AG04450 (cell line): ENCODE measurements around the gene SERPINA10. TPM values are rescaled to one million over a fixed set of nuclear protein-coding genes. Genes with fewer than 3 reads are reported as not detected.
"Not testable (repeated sequence)": the region's sequence is repeated elsewhere in the genome, so short reads cannot be mapped to it uniquely, and the experiment has no call there.

Experiments
- CTCF ChIA-PET: fragments of 300-600, 350-600 bp; formaldehyde crosslinking; extraction: SDS; loops from one replicate; lab custom pipeline; 2022; ENCODE audit warnings: antibody characterized with exemption, inconsistent platforms; lab: Charles Lee
- POLR2A ChIA-PET: fragments of 350-600 bp; formaldehyde crosslinking; extraction: SDS; loops from one replicate; lab custom pipeline; 2021; ENCODE audit warnings: antibody characterized with exemption, inconsistent platforms; lab: Yijun Ruan, JAX
- DNase-seq: peaks from one replicate; pipeline ENCODE4 v3.0.0-alpha.2; 2011; ENCODE audit warnings: low read depth, low spot score
- H3K27ac ChIP-seq: one replicate; pipeline ENCODE4 v1.5.1; 2012; ENCODE audit warnings: low read depth, low read length, control low read depth
- H3K27me3 ChIP-seq: one replicate; pipeline ENCODE4 v1.6.0; 2012; ENCODE audit warnings: low read length; ENCODE audit not compliant: control insufficient read depth, insufficient read depth
- H3K4me3 ChIP-seq: 2 replicates; pipeline ENCODE4 v1.5.1; 2011; ENCODE audit warnings: mild to moderate bottlenecking, low read depth, low read length, control low read depth
- H3K9me3 ChIP-seq: 2 replicates; pipeline ENCODE4 v1.5.1; 2012; ENCODE audit warnings: low read length; ENCODE audit not compliant: control insufficient read depth, insufficient read depth
- polyA plus RNA-seq: library from polyadenylated mRNA; depleted of rRNA; stranded (reverse); fragments of >200 nt; gene quantifications from 2 replicates; pipeline ENCODE4 v1.2.3, GENCODE V29; 2011
- TF ChIP-seq, protein P1 (sequence below): IDR thresholded peaks from 2 replicates; pipeline ENCODE4 v1.5.1; 2011; ENCODE audit warnings: low read depth, low read length, control low read depth, inconsistent platforms

Gene SERPINA10
- polyA plus RNA-seq, 1 experiment = not detected

DNA sequence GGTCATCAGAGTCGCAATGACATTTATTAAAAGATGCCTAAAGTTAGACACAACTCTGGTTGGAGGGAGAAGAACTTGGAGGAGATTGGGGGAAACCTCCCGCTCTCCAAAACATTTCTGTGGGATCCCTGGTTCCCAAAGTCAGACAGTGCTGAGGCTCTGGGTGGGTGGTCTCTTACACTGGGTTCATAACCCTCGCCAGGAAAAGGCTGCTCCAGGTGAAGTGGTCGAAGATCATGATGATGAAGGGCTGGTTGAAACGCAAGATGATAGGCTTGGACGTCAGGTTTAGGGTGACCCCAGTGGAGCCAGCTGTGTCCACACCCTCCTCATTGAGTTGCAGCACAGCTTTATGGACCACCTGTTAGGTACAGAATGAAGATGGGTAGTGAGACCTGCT, 11.2 kb upstream of the SERPINA10 start:
- ChIA-PET POLR2A (no interaction called here), CTCF (no interaction called here)
- Histone ChIP-seq H3K27me3 (peaks cover 2% of the 10 kb centered on the region), H3K4me3 (no peak overlapping the region), H3K27ac (no peak overlapping the region), H3K9me3 (no peaks in the 10 kb centered on the region)
- TF ChIP-seq, protein P1, sequence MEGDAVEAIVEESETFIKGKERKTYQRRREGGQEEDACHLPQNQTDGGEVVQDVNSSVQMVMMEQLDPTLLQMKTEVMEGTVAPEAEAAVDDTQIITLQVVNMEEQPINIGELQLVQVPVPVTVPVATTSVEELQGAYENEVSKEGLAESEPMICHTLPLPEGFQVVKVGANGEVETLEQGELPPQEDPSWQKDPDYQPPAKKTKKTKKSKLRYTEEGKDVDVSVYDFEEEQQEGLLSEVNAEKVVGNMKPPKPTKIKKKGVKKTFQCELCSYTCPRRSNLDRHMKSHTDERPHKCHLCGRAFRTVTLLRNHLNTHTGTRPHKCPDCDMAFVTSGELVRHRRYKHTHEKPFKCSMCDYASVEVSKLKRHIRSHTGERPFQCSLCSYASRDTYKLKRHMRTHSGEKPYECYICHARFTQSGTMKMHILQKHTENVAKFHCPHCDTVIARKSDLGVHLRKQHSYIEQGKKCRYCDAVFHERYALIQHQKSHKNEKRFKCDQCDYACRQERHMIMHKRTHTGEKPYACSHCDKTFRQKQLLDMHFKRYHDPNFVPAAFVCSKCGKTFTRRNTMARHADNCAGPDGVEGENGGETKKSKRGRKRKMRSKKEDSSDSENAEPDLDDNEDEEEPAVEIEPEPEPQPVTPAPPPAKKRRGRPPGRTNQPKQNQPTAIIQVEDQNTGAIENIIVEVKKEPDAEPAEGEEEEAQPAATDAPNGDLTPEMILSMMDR = no peak
- DNase-seq = no peak

DNA sequence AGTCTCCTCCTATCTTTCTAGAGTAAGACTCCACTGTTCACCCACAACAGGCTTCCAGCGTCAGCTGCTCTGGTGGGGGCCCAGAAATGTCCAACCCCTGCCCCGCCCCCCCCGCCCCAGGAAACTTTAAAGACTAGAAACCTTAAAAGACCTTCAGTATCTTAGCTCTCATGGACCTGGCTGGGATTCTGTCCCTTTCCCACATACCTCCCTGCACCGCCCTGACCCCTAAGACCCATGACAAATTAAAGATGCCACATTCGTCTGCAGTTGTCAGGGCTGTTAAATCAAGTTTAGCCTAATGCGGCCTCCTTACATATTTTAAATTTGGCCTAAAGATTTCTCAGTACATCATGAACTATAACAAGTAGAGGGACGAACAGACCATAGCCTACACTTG, 10.0 kb upstream of the SERPINA10 start:
- TF ChIP-seq, protein P1 = no peak
- CTCF ChIA-PET = no interaction called here
- no peak for DNase-seq

DNA sequence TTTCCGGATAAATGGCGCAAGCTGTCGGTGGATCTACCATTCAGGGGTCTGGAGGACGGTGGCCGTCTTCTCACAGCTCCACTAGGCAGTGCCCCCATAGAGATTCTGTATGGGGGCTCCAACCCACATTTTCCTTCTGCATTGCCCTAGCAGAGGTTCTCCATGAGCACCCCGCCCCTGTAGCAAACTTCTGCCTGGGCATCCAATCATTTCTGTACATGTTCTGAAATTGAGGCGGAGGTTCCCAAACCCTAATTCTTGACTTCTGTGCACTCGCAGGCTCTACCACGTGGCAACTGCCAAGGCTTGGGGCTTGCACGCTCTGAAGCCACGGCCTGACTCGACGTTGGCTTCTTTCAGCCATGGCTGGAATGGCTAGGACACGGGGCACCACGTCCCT, 5.1 kb upstream of the SERPINA10 start:
- Histone ChIP-seq H3K4me3 (no peak overlapping the region), H3K27me3 (peaks cover 2% of the 10 kb centered on the region), H3K27ac (no peak overlapping the region), H3K9me3 (no peaks in the 10 kb centered on the region)
- CTCF ChIA-PET = no interaction called here
- TF ChIP-seq, protein P1 = no peak
- POLR2A ChIA-PET = no interaction called here
- DNase-seq = no peak

More for the DNA sequence above, 10.0 kb upstream of the SERPINA10 start:
- Histone ChIP-seq H3K9me3 (no peaks in the 10 kb centered on the region), H3K27me3 (peaks cover 4% of the 10 kb centered on the region), H3K27ac (no peak overlapping the region), H3K4me3 (no peak overlapping the region)
- POLR2A ChIA-PET = no interaction called here

DNA sequence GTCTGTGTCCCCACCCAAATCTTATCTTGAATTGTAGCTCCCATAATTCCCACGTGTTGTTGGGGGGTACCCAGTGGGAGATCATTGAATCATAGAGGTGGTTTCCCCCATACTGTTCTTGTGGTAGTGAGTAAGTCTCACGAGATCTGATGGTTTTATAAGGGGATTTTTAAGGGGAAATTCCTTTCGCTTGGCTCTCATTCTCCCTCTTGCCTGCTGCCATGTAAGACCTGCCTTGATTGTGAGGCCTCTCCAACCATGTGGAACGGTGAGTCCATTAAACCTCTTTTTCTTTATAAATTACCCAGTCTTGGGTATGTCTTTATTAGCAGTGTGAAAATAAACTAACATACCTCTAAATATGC, 3.1 kb upstream of the SERPINA10 start:
- DNase-seq, H3K27ac ChIP-seq, H3K27me3 ChIP-seq, CTCF ChIA-PET, POLR2A ChIA-PET, H3K9me3 ChIP-seq, H3K4me3 ChIP-seq: not testable (repeated sequence)

DNA sequence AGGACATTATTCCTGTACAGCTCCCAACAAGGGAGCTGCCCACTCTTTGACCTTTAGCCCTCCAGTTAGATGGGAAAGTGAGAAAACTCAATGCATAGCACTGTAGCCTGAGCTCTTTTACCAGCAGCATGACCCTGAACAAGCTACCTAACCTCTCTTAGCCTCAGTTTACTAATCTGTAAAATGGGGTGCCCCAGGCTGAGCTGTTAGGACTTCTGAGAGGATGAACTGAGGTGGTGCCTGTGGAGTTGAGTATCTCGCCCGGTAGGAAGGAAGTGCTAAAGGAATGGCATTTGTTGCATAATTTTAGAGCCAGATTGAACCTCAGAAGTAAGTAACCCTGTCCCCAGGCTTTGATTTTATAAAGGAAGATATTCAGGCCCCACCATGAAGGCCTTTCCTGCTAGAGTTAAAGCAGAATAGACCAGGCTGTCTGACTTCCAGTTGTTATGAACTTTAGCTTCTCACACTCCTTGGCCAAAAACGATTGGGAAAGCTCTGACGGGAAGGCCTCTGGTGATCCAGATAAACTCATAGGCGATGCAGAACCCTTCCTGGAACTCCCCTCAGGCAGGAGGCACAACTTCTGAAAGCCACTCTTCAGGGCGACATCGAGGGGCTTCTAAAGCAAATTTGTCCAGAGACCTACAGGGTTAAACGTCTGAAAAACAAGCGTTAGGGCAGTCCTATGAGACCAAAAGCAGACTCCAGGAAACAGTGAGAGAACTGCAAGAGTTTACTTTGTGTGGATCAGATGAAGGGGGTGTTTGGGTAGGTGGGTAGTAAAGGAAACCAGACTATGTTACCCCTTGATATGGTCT, 2.5 kb upstream of the SERPINA10 start:
- H3K27me3 ChIP-seq = peaks cover 3% of the 10 kb centered on the region
- no peak overlapping the region for H3K27ac ChIP-seq
- H3K9me3 ChIP-seq = no peaks in the 10 kb centered on the region; the same call in 1 of the 2 replicates
- no peak overlapping the region for H3K4me3 ChIP-seq
- CTCF ChIA-PET = no interaction called here
- POLR2A ChIA-PET = no interaction called here
- DNase-seq = no peak
- TF ChIP-seq, protein P1 = no peak
